ENCODE measurements around the gene UBR7.

UBR7 gene

DNA sequence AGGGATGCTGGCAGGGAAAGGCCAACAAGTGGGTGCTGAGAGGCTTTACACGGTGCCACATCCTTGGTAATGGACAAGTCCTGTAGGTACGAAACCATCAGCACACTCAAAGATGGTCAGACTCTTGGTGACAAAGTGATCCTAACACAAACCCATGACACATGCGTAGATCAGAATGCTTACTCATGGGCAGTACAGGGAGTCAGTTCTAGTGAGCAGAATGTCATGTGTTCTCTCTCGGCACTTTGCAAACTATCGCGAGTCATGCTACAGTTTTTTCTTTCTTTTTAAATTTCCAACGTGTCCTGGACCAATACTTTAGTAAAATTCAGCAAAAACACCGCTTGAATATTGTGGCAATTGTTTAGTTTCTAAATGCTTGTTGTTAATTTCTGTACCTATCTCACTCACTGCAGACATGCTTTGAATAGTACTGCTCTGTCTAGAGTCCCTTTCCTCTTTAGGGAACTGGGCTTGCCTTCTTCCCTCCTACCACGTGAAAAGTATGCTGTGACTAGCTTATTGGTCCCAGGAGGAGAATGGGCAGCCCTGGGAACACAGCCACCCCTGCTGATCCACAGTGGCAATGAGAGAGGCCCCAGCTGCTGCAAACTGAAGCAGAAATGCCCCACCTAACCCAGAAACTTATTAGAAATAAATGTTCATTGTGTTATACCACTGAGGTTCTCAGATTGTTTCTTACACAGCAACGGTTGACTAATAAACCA lies 62.4 kb downstream of the UBR7 start:
- peak; percentile 17 for DNase-seq (ENCODE audit: low read depth, low spot score)
- no peak overlapping the region for H3K4me3 ChIP-seq (ENCODE audit: low read depth, low read length)
- CTCF ChIA-PET: no interaction called here

DNA sequence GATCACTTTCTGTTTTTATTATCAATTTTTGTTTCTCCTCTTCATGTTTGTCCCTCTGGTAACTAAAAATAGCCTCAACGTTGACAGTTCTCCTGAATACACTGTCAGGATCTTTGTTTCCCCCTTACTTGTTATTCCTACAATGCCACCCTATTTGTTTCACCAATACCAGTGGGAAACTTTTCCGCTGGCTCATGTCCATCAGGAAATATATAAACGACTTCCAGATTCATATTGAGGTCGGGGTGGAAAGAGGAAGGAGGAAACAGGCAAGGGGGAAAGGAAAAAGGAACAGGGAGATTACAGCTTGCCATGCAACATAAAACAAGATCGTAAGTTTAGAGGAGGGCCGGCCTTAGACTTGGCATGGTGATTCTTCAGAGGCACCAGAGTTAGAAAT lies 64.1 kb downstream of the UBR7 start:
- CTCF ChIA-PET: no interaction called here
- TF ChIP-seq, protein P1, sequence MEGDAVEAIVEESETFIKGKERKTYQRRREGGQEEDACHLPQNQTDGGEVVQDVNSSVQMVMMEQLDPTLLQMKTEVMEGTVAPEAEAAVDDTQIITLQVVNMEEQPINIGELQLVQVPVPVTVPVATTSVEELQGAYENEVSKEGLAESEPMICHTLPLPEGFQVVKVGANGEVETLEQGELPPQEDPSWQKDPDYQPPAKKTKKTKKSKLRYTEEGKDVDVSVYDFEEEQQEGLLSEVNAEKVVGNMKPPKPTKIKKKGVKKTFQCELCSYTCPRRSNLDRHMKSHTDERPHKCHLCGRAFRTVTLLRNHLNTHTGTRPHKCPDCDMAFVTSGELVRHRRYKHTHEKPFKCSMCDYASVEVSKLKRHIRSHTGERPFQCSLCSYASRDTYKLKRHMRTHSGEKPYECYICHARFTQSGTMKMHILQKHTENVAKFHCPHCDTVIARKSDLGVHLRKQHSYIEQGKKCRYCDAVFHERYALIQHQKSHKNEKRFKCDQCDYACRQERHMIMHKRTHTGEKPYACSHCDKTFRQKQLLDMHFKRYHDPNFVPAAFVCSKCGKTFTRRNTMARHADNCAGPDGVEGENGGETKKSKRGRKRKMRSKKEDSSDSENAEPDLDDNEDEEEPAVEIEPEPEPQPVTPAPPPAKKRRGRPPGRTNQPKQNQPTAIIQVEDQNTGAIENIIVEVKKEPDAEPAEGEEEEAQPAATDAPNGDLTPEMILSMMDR (IDR thresholded peaks at IDR 0.05; ENCODE audit: insufficient read depth, low read length, missing control alignments): no peak
- H3K4me3 ChIP-seq (ENCODE audit: low read depth, low read length): no peak overlapping the region
- POLR2A ChIA-PET: interaction anchor here (0.6 kb wide), 1 partner anchor 21 kb away, joined by 3 read pairs; no protein-coding TSS in a partner anchor
- DNase-seq (ENCODE audit: low read depth, low spot score): no peak

More for the DNA sequence above, 62.4 kb downstream of the UBR7 start:
- POLR2A ChIA-PET: no interaction called here
- TF ChIP-seq, protein P1 (IDR thresholded peaks at IDR 0.05; ENCODE audit: insufficient read depth, low read length, missing control alignments): no peak

DNA sequence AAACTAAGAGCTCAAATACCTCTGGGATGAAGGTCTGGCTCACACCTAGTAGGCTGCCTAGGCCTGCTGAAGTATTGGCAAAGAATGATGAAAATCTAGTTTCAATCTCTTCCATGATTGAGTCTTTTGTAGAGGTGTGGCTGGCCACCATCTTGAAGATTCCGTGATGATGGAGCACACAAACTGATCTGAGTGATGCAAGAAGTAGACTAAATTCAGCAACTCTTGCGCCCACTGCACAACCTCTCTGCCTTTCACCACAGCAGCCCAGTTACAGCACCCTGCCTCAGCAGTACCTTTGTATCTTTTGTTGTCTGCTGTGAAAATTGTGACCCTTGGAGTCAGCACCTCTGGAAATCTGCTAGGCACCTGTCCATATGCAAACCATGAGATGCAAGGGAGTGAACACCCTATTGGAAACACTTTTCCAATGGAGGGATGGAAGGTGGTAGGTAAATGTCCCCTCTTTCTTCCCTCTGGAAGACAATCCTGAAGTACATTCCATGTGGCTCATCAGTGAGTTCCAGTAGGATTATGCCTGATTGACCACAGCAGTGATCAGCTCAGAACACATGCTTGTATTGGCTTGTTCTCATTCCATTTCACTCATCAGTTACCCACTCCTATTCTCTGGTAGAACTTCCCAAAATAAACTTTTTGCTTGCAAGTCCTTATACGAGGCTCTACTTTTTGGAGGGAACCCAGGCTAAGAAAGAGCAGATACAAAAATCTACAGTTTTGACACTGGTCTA lies 67.2 kb downstream of the UBR7 start:
- DNase-seq (ENCODE audit: low read depth, low spot score): no peak
- TF ChIP-seq, protein P1 (IDR thresholded peaks at IDR 0.05; ENCODE audit: insufficient read depth, low read length, missing control alignments): no peak
- H3K4me3 ChIP-seq (ENCODE audit: low read depth, low read length): no peak overlapping the region
- POLR2A ChIA-PET: no interaction called here
- CTCF ChIA-PET: no interaction called here

- no peak for DNase-seq (ENCODE audit: low read depth, low spot score)
- TF ChIP-seq, protein P1 (IDR thresholded peaks at IDR 0.05; ENCODE audit: insufficient read depth, low read length, missing control alignments): no peak
- CTCF ChIA-PET: interaction anchor here (1.0 kb wide), 1 partner anchor 11 kb away, joined by 3 read pairs; no protein-coding TSS in a partner anchor
- no peak overlapping the region for H3K4me3 ChIP-seq (ENCODE audit: low read depth, low read length)
- POLR2A ChIA-PET: no interaction called here
These were observed 69.1 kb downstream of the UBR7 start for GRCh38 chr14:93276031-93276716.
